Testis (tissue), 3 donors: Measurements from ENCODE around the gene XPO5. TPM values are rescaled to one million over a fixed set of nuclear protein-coding genes. Genes with fewer than 3 reads are reported as not detected.
A peak's percentile ranks its signal among the peaks of the same experiment; 100 is the strongest.
"Not testable (repeated sequence)": the region's sequence is repeated elsewhere in the genome, so short reads cannot be mapped to it uniquely, and the experiment has no call there.

Experiments used
- DNase-seq: peaks from one replicate; pipeline ENCODE4 v3.0.0-alpha.2; 2019
- H3K27ac ChIP-seq, 2 donors: fragments of 200-600 bp; sonication (generic); one replicate each; pipeline ENCODE4 v1.5.1; 2019
- H3K27me3 ChIP-seq: fragments of 200-600 bp; sonication (generic); one replicate; pipeline ENCODE4 v1.5.1; 2019
- H3K36me3 ChIP-seq: fragments of 200-600 bp; sonication (generic); one replicate; pipeline ENCODE4 v1.5.1; 2017; ENCODE audit warnings: low read depth; ENCODE audit errors: missing control alignments
- H3K4me1 ChIP-seq: fragments of 200-600 bp; sonication (generic); one replicate; pipeline ENCODE4 v1.5.1; 2019
- H3K4me3 ChIP-seq, 2 donors: fragments of 200-600 bp; sonication (generic); one replicate each; pipeline ENCODE4 v1.5.1; 2017 to 2019
- H3K9me3 ChIP-seq: fragments of 200-600 bp; sonication (generic); one replicate; pipeline ENCODE4 v1.5.1; 2017
- CTCF ChIP-seq, 3 experiments: fragments of 450-650 bp in 2 of 3; fragments of 200-600 bp in 1 of 3; sonication (generic) in 1 of 3; IDR thresholded peaks; one replicate each; pipeline ENCODE4 v1.5.1; 2016 to 2019; ENCODE audit warnings: antibody characterized with exemption in 3 of 3, mild to moderate bottlenecking in 2 of 3, moderate library complexity in 1 of 3
- POLR2A ChIP-seq: fragments of 450-650 bp; IDR thresholded peaks from one replicate; pipeline ENCODE4 v1.6.1; 2017; ENCODE audit warnings: antibody characterized with exemption, mild to moderate bottlenecking, moderate library complexity
- WGBS, 2 donors: methylation state at CpG; one replicate each; pipeline ENCODE4 v1.1.5; 2018; 5-methylcytosine and 5-hydroxymethylcytosine counted together
- intact Hi-C: fragments of 100-400 bp; cut with DNase I; formaldehyde crosslinking; loops from one replicate; pipeline ENCODE4 v1.15.1; 2023; ENCODE audit warnings: low total_unique reads
- polyA plus RNA-seq: library from polyadenylated mRNA; stranded (reverse); fragments of 350-450 nt; fragmentation: Illumina TruSeq; extraction: RNeasy Lipid Tissue Mini Kit (QIAGEN cat#74804); gene quantifications from one replicate; pipeline ENCODE4 v1.2.3, GENCODE V29; 2014; ENCODE audit warnings: low read depth, low replicate concordance; ENCODE audit not compliant: insufficient read depth
- total RNA-seq, 2 donors: library from RNA; depleted of rRNA; stranded (reverse); fragments of >200 nt; gene quantifications; one replicate each; pipeline ENCODE4 v1.2.3, GENCODE V29; 2016

Gene XPO5
- total and polyA plus RNA-seq, 3 donors from 2014 or later = 53.7 to 79.1 (median 65.8) TPM

- DNase-seq = no peak
- 64 to 69% methylated on average over 11 to 12 of the region's 12 CpGs for WGBS, 2 donors
- Histone ChIP-seq H3K4me3 (no peak overlapping the region), H3K36me3 (no peaks in the 10 kb centered on the region), H3K27me3 (no peaks in the 10 kb centered on the region), H3K27ac (peak overlapping the region in 1 of 2 donors; percentile 3), H3K9me3 (no peaks in the 10 kb centered on the region), H3K4me1 (peaks cover 26% of the 10 kb centered on the region)
- TF ChIP-seq CTCF (IDR thresholded peaks at IDR 0.05) (no peak), POLR2A (no peak)
- intact Hi-C loops = no loop called here
Observed at GRCh38 chr6:43499028-43499815, 76.6 kb downstream of the XPO5 start.

GRCh38 chr6:43498291-43498690 is 77.5 kb downstream of the XPO5 start:
- H3K27ac ChIP-seq, intact Hi-C loops, H3K36me3 ChIP-seq, H3K27me3 ChIP-seq, DNase-seq, H3K9me3 ChIP-seq, H3K4me3 ChIP-seq: not testable (repeated sequence)
- peaks cover 32% of the 10 kb centered on the region for H3K4me1 ChIP-seq
- WGBS, 2 donors = 89 to 93% methylated on average over 5 of the region's 5 CpGs

GRCh38 chr6:43497689-43498088 is 78.1 kb downstream of the XPO5 start:
- no peaks in the 10 kb centered on the region for H3K27me3 ChIP-seq
- peaks cover 39% of the 10 kb centered on the region for H3K4me1 ChIP-seq
- intact Hi-C loops = no loop called here
- WGBS, 2 donors = 82 to 87% methylated on average over 9 to 12 of the region's 12 CpGs
- H3K4me3 ChIP-seq = no peak overlapping the region
- no peak for TF ChIP-seq POLR2A
- TF ChIP-seq CTCF (IDR thresholded peaks at IDR 0.05) = no peak
- H3K9me3 ChIP-seq = no peaks in the 10 kb centered on the region
- no peak overlapping the region for H3K27ac ChIP-seq
- DNase-seq = no peak
- no peaks in the 10 kb centered on the region for H3K36me3 ChIP-seq

- no peaks in the 10 kb centered on the region for H3K36me3 ChIP-seq
- no peaks in the 10 kb centered on the region for H3K27me3 ChIP-seq
- intact Hi-C loops = no loop called here
- H3K4me3 ChIP-seq = no peak overlapping the region
- H3K9me3 ChIP-seq = no peaks in the 10 kb centered on the region
- H3K4me1 ChIP-seq = peaks cover 45% of the 10 kb centered on the region
- WGBS, 2 donors = 77 to 86% methylated on average over 6 of the region's 6 CpGs
- DNase-seq = no peak
- peak overlapping the region in 1 of 2 donors; percentile 45 for H3K27ac ChIP-seq
- TF ChIP-seq CTCF (IDR thresholded peaks at IDR 0.05) (no peak), POLR2A (no peak)
Observed at GRCh38 chr6:43497129-43497396, 78.8 kb downstream of the XPO5 start.

- Histone ChIP-seq H3K27me3 (no peaks in the 10 kb centered on the region), H3K4me3 (no peak overlapping the region), H3K36me3 (no peaks in the 10 kb centered on the region), H3K4me1 (peaks cover 50% of the 10 kb centered on the region), H3K9me3 (no peaks in the 10 kb centered on the region), H3K27ac (peak overlapping the region in 1 of 2 donors; percentile 45)
- peak; percentile 51 for DNase-seq
- 48 to 60% methylated on average over 12 to 18 of the region's 18 CpGs for WGBS, 2 donors
- intact Hi-C loops = no loop called here
- TF ChIP-seq CTCF (IDR thresholded peaks at IDR 0.05) (peak; percentile 29 to 51 (median 51)), POLR2A (no peak)
Observed at GRCh38 chr6:43496370-43497128, 79.3 kb downstream of the XPO5 start.
